GM18861 (cell line): ENCODE measurements around the gene LCN9.
"Not testable (repeated sequence)": the region's sequence is repeated elsewhere in the genome, so short reads cannot be mapped to it uniquely, and the experiment has no call there.

ENCODE experiments used
- ATAC-seq: cut with Tn5 transposase; IDR thresholded peaks from one replicate; pipeline ENCODE4 v1.9.1; 2021; ENCODE audit not compliant: unreplicated experiment

Gene LCN9, protein sequence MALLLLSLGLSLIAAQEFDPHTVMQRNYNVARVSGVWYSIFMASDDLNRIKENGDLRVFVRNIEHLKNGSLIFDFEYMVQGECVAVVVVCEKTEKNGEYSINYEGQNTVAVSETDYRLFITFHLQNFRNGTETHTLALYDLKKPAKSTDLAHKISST

GRCh38 chr9:135662758-135663450 is at the start of gene LCN9:
Gene LCN9, plus strand, starts transcription at chr9:135663309. Its CDS starts 13 bp downstream, at chr9:135663322.
- ATAC-seq = no peak

GRCh38 chr9:135613946-135614805 is 48.9 kb upstream of the LCN9 start:
- no peak for ATAC-seq

DNA sequence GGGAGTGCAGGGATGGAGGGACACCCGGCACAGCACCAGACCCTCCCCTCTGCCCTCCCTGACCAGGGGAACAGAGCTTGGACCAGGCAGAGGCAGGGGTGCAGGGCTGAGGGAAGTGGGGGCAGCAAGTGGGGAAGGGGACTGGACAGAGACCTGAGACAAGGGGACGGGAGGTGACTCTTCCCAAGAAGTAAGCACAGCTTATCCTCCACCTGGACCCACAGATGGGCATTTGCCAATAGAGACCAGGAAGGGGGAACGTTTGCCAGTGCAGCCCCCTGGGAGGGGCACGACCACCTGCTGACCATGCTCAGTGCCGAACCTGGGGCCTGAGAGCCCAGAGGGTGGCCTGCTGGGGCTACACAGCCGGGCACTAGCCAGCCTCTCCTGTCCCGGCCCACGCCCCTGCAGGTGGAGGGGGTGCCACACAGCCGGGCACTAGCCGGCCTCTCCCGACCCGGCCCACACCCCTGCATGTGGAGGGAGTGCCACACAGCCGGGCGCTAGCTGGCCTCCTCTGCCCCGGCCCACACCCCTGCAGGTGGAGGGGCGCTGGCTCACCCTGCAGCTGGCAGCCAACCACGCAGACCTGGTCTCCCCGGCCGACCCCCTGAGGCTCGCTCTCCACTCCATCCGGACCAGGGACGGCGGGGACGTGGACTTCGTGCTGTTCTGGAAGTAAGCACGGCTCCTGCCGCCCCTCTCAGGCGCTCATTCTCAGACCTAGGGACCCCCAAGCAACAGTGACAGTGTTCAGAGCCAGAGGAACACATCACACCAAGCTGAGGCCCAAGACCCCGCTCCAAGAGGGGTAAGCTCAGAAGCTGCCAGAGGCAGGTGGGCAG is 48.1 kb upstream of the LCN9 start:
- ATAC-seq = no peak

DNA sequence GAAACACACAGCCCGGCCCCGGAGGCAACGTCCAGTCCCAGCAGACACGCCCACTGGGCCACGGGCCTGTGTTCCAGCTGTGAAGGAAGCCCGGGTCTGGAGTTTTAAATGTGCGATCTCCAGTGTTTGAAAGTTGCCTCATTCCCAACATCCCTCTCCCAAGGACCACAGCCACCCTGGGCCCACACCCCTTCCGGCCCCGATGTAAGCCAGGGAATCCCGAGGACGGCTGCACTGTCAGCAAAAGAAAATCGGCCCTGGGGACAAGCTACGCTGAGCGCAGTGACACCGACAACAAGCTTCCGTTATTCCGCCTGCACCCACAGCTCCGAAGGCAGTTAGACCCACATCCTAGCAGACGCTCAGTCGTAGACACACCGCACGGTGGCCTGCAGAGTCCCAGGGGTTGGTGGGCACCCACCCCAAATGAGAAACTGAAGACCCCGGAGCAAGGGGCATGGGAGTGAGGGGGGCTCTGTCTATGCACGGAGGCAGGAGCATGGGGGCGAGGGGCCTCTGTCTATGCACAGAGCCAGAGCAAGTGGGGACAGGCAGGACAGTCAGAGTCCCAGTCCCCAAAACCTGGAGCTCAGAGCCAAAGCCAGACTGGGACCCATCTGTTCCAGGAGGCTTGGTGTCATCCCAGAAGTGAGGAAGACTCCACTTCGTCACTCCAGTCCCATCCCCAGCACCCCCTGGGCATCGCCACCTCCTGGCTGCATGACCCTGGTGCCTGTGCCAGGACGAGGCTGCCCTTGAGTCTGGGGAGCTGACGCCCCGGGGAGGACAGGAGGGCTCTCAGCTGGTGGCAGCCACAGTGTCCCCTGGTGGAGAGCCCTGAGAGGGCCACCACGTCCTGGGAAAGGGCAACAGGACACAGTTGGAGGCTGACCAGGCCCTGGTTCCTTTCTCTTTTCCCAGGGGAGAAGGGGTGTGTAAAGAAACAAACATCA is 47.2 kb upstream of the LCN9 start:
- ATAC-seq = no peak

DNA sequence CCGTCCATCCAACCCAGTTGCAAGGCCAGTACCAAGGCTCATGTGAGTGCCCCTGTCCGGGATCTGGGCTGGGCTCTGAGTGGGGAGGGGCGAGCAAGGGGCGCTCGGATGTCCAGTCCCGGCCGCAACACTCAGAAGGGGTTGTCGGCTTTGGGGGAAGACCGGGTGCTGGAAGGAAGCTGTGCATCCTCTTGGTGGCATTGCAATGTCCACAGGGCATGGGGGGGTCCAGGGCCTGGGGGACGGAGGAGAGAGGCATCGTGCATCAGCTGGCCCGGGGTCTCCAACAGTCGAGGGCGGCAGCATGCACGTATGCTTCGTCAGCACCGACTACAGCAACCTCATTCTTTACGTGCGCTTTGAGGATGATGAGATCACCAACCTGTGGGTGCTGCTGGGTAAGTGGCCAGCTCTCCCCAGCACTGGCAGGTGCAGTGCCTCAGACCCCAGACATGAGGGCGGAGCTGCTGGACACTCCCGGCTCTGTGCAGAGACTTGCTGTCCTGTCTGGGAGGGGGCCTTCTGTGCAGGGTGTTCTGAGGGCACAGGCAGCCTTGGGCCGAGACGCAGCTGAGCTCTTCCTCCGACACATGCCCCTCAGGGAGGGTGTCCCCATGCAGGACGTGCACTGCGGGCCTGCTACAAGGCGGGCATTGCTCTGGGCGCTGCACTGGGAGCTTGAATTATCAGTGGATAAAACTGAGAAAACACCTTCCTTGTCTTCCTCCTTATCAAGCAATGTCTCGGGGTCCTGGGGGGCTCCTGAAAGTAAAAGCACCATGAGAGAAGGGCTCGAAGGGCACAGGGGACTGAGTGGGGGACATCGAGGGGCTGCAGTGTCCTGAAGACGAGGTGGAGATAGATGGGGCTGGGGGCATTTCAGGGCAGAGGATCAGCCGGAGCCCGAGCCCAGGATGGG is 46.2 kb upstream of the LCN9 start:
- ATAC-seq = no peak

GRCh38 chr9:135617538-135617900 is 45.6 kb upstream of the LCN9 start:
- ATAC-seq = no peak

GRCh38 chr9:135617991-135618411 is 45.1 kb upstream of the LCN9 start:
- no peak for ATAC-seq

- no peak for ATAC-seq
Measured at GRCh38 chr9:135618866-135619598, 44.1 kb upstream of the LCN9 start.

DNA sequence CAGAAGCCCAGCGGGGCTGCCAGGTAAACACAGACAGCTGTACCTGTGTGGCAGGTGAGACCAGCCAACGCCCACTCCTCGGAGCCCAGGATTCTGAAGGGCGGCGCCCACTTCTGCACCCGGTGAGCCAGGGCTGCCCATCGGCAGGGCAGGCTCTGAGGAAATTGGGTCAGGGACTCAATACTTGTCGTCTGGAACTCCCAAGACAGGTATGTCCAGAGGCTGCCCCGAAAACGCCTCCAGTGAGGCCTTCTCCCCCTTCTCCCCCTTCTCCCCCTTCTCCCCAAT is 43.6 kb upstream of the LCN9 start:
- no peak for ATAC-seq

GRCh38 chr9:135620558-135620957 is 42.6 kb upstream of the LCN9 start:
- no peak for ATAC-seq

DNA sequence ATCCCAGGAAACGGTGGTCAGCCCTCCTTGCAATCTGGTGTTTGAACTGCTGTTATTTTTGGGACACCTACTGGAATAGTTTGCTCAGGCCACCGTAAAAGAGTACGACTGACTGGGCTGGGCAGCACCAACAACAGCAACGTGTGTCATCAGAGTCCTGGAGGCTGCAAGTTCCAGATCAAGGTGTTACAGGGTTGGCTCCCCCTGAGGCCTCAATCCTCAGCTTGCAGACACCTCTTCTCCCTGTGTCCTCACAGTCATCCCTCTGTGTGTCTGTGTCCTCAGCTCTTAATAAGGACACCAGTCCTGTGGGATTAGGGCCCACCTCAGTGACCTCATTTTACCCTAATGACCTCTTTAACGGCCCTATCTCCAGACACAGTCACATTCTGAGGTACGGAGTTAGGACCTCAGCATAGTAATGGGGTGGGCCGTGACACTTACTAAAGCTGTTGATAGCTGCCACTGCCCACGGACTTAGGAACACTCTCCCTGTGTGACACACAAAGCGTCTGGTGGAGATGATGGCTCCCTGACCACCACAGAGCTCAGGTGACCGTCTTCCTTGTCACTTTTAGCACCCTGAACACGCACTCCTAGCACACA is 40.6 kb upstream of the LCN9 start:
- no peak for ATAC-seq

DNA sequence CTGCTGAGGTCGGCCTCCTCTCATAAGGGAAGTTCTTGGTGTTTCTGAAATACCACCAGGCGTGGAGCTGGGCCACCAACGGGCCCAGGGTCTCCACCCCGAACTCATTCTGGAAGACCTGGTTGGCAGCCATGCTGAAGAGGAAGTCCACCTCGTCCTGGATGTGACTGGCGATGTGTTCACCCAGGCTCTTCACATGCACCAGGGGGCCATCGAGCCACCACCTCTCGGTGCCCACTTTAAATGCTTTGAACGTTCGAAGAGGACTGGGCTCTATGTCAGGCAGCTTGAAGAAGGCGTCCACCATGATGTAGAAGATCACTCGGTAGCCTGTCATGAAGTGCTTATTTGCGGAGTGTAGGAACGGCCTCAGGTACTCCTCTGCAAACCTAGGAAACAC is 38.8 kb upstream of the LCN9 start:
- no peak for ATAC-seq

DNA sequence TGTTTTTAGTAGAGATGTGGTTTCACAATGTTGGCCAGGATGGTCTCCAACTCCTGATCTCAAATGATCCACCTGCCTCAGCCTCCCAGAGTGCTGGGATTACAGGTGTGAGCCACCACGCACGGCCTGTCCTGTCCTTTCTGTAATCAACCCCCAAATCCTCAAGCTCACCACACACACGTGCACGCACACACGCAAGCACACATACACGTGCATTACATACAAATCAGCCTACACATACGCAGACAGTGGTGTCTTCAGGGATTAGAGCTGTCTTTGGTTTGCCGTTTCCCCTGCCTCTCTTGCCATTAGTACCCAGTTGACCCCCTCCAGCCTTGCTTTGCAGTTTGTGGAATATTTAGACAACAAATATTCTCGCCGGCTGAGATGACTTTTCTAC is 30.3 kb upstream of the LCN9 start:
- ATAC-seq = no peak

DNA sequence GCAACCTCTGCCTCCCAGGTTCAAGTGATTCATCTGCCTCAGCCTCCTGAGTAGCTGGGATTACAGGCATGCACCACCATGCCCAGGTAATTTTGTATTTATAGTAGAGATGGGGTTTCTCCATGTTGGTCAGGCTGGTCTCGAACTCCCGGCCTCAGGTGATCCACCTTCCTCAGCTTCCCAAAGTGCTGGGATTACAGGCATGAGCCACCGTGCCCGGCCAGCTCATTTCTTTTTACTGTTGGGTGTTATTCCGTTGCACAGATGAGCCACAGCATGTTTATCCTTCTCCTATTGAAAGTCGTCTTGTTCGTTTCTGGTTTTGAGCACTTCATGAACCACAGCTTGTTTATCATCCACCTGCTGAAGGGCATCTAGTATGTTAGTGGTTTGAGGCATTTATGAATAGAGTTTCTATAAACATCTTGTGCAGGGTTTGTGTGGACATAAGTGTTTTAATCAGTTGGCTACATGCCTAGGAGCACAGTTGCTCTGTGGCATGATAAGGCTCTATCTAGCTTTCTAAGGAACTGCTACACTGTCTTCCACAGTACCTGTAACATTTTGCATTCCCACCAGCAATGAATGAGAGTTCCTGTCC is 26.1 kb upstream of the LCN9 start:
- ATAC-seq = not testable (repeated sequence)

- ATAC-seq = no peak
Measured at GRCh38 chr9:135639196-135639595, 23.9 kb upstream of the LCN9 start, which contains the start of gene GLT6D1. Gene GLT6D1, minus strand, starts transcription at chr9:135639540. Its CDS starts 353 bp downstream, at chr9:135639187.

DNA sequence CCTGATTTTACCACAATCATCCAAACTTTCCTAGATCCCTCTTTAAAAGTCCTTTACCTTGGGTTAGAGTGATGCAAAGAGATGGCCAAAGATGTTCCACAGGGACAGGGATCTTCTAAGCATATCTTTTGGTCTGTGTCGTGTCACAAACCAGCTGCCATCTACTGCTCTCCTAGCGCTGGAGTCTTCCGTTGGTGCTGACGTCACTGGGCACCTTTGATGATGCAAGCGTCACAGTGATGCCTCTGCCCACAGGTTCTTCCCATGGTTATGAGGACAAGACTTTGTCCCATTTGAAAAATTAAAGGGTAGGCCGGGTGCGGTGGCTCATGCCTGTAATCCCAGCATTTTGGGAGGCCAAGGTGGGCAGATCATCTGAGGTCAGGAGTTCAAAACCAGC is 22.1 kb upstream of the LCN9 start:
- ATAC-seq = no peak

DNA sequence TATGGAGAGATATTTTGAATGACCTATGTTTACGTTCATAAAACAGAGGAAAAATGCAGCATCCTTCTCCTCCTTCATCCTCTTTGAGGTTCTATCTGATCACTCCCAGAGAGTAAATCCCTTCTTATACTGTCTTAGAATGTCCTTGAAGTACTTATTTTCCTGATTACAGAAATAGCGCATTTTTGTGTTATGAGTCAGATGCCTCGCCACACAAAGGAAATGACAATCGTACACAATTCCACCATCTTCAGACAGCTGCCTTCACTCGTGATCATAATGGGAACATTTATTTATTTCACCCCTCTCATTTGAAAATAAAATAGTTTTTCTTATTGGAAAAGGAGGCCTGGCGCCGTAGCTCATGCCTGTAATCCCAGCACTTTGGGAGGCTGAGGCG is 21.4 kb upstream of the LCN9 start:
- ATAC-seq = no peak
